ENCODE results near the gene EXOC3L4. TPM values are rescaled to one million over a fixed set of nuclear protein-coding genes. Genes with fewer than 3 reads are reported as not detected.

Gene EXOC3L4
- total and polyA plus RNA-seq, 2 donors (not counting 1 experiment from before 2014, with no cell fraction given): not detected

DNA sequence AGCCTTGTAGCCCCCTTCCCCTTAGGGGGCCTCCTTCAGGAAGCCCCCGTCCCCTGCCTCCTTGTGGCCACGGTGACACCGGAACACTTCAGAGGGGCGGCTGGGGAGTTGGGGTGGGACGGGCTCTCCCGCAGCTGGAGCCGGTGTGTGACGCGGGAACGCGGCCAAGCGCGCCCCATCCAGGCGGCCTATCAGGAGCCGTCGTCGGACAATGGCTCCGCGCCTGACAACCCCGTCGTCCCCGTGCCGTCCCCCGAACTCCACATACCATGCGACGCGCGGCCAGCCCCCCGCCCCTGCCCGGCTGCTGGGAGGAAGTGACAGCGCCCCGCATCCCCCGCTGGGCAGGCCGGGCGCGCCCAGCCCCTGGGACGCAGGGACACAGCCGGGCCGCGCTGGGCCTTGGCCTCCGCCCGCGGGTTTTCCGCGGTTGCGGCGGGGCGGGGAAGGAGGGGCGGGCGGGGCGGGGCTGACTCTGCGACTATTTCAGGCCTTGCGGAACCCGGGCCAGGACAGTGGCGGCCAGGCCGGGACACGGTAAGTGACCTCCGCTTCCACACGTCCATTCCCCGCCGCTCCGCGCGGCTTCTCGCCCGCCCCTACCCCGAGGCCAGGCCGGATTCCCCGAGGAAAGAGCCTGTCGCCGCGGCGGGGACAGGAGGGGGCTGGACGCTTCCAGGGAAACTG, 28.6 kb downstream of the EXOC3L4 start, which contains the start of gene TNFAIP2:
Gene TNFAIP2 (plus strand): TSS at position 515 of the 687 bp plus-strand sequence. CDS start 2,997 bp downstream, outside the sequence.
- H3K27me3 Mint-ChIP-seq: peaks cover 13% of the 10 kb centered on the region
- H3K4me2 ChIP-seq (replicated peaks; ENCODE audit: low read depth, low read length, poor library complexity, severe bottlenecking): peak within 1 kb of the TSS; percentile 85
- H2AFZ ChIP-seq (ENCODE audit: insufficient read depth, low read depth, low read length, poor library complexity, severe bottlenecking): peak within 1 kb of the TSS; percentile 49
- WGBS (ENCODE audit: insufficient coverage): 1% methylated on average over 74 of the region's 74 CpGs
- DNase-seq (peak; percentile 51), ATAC-seq (ENCODE audit: low read depth) (peak; percentile 42)
- intact Hi-C loops (cut with micrococcal nuclease): no loop called here
- TF ChIP-seq EZH2 (IDR thresholded peaks at IDR 0.05; ENCODE audit: borderline replicate concordance, insufficient read depth, low read depth, low read length, poor library complexity, severe bottlenecking): no peak
- TF ChIP-seq, protein P1, sequence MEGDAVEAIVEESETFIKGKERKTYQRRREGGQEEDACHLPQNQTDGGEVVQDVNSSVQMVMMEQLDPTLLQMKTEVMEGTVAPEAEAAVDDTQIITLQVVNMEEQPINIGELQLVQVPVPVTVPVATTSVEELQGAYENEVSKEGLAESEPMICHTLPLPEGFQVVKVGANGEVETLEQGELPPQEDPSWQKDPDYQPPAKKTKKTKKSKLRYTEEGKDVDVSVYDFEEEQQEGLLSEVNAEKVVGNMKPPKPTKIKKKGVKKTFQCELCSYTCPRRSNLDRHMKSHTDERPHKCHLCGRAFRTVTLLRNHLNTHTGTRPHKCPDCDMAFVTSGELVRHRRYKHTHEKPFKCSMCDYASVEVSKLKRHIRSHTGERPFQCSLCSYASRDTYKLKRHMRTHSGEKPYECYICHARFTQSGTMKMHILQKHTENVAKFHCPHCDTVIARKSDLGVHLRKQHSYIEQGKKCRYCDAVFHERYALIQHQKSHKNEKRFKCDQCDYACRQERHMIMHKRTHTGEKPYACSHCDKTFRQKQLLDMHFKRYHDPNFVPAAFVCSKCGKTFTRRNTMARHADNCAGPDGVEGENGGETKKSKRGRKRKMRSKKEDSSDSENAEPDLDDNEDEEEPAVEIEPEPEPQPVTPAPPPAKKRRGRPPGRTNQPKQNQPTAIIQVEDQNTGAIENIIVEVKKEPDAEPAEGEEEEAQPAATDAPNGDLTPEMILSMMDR (IDR thresholded peaks at IDR 0.05): no peak
- H3K9me3 ChIP-seq (ENCODE audit: control extremely low read depth in 1 of 3, control insufficient read depth in 2 of 3, insufficient read depth in 1 of 3, low read length in 2 of 3): peaks cover 0 to 18% (median 0%) of the 10 kb centered on the region in 3 donors
- ChIA-PET CTCF (interaction anchor here (1.9 kb wide), 1 partner anchor 18 kb away, joined by 6 read pairs; no protein-coding TSS in a partner anchor), POLR2A (no interaction called here)
- no peak within 1 kb of the TSS for H3K27ac ChIP-seq (ENCODE audit: low read length in 2 of 2)
- H3K4me3 Mint-ChIP-seq: peak within 1 kb of the TSS; percentile 66
- H3K79me2 ChIP-seq (ENCODE audit: control insufficient read depth, insufficient read depth, low read length): no peaks in the 10 kb centered on the region
- peak within 1 kb of the TSS; percentile 54 for H3K9ac ChIP-seq (ENCODE audit: low read length)
- H3K27me3 ChIP-seq (replicated peaks in 1 of 4; ENCODE audit: control extremely low read depth in 1 of 4, control insufficient read depth in 3 of 4, insufficient read depth in 4 of 4, low read length in 3 of 4): peaks cover 0 to 36% (median 17%) of the 10 kb centered on the region in 4 experiments
- no peaks in the 10 kb centered on the region for H4K20me1 ChIP-seq (ENCODE audit: control insufficient read depth, insufficient read depth, low read length, poor library complexity, severe bottlenecking)
- H3K4me3 ChIP-seq (ENCODE audit: control extremely low read depth in 1 of 5, extremely low read depth in 1 of 5, insufficient read depth in 1 of 5, low read depth in 2 of 5, low read length in 4 of 5): peak within 1 kb of the TSS in 4 of 5 experiments; percentile 21 to 55 (median 46)
- peaks cover 15% of the 10 kb centered on the region for H3K4me1 Mint-ChIP-seq
- no peak within 1 kb of the TSS for H3K27ac Mint-ChIP-seq
- no peaks in the 10 kb centered on the region for H3K9me3 Mint-ChIP-seq (ENCODE audit: insufficient read depth)
- peaks cover 23% of the 10 kb centered on the region in 2 donors for H3K4me1 ChIP-seq (ENCODE audit: control insufficient read depth in 2 of 2, insufficient read depth in 2 of 2, low read length in 2 of 2)
- no peaks in the 10 kb centered on the region for H3K36me3 ChIP-seq (replicated peaks in 1 of 2; ENCODE audit: control extremely low read depth in 1 of 2, control insufficient read depth in 1 of 2, extremely low read depth in 1 of 2, insufficient read depth in 2 of 2, low read length in 1 of 2)

Measured in B cell (primary cell).